ENCODE measurements around the gene VPS37C.

VPS37C gene

GRCh38 chr11:61118004-61118403 lies 43.2 kb downstream of the VPS37C start:
- no peak overlapping the region for H3K27ac ChIP-seq
- no peak for TF ChIP-seq CTCF (conservative IDR thresholded peaks at IDR 0.05)

- no peak overlapping the region for H3K27ac ChIP-seq
- no peak for TF ChIP-seq CTCF (conservative IDR thresholded peaks at IDR 0.05)
Measured at GRCh38 chr11:61117168-61117520, 44.1 kb downstream of the VPS37C start.

GRCh38 chr11:61116426-61117167 lies 44.6 kb downstream of the VPS37C start:
- TF ChIP-seq CTCF (conservative IDR thresholded peaks at IDR 0.05): no peak
- H3K27ac ChIP-seq: no peak overlapping the region

- TF ChIP-seq CTCF (conservative IDR thresholded peaks at IDR 0.05): no peak
- H3K27ac ChIP-seq: no peak overlapping the region
Measured at GRCh38 chr11:61115498-61116224, 45.6 kb downstream of the VPS37C start.

GRCh38 chr11:61114913-61115312 lies 46.3 kb downstream of the VPS37C start:
- H3K27ac ChIP-seq: no peak overlapping the region
- TF ChIP-seq CTCF (conservative IDR thresholded peaks at IDR 0.05): no peak

- TF ChIP-seq CTCF (conservative IDR thresholded peaks at IDR 0.05): no peak
- H3K27ac ChIP-seq: no peak overlapping the region
Measured at GRCh38 chr11:61113201-61113600, 48.0 kb downstream of the VPS37C start.

- TF ChIP-seq CTCF (conservative IDR thresholded peaks at IDR 0.05): no peak
- no peak overlapping the region for H3K27ac ChIP-seq
Measured at GRCh38 chr11:61112575-61112974, 48.7 kb downstream of the VPS37C start.

All from VCaP (cell line).